Endothelial cell of umbilical vein (primary cell): Measurements from ENCODE around the gene WDR82. TPM values are rescaled to one million over a fixed set of nuclear protein-coding genes. Genes with fewer than 3 reads are reported as not detected.
A peak's percentile ranks its signal among the peaks of the same experiment; 100 is the strongest.

Source experiments
- BruUV-seq: library from RNA; stranded (reverse); fragments of 400-500 nt; replicated peaks from 2 replicates; lab custom pipeline; 2021; lab: Mats Ljungman, UMichigan
- CTCF ChIA-PET: fragments of 300-600, 350-600 bp; sonication (Branson Sonifier 250); formaldehyde crosslinking; loops from one replicate; lab custom pipeline; 2021; ENCODE audit warnings: antibody characterized with exemption, inconsistent platforms; lab: Charles Lee
- POLR2A ChIA-PET: fragments of 300-600, 350-600 bp; sonication (Branson Sonifier 250); formaldehyde crosslinking; loops from one replicate; lab custom pipeline; 2021; ENCODE audit warnings: antibody characterized with exemption, inconsistent platforms; lab: Charles Lee
- DNase-seq: peaks from one replicate; pipeline ENCODE4 v3.0.0-alpha.2; 2011; ENCODE audit warnings: low read depth, low spot score
- FAIRE-seq: peaks from 2 replicates; lab custom pipeline; 2011; peaks lifted over from hg19 to GRCh38; lab: Jason Lieb, UNC
- H2AFZ ChIP-seq: 2 replicates; pipeline ENCODE4 v1.6.0; 2012; ENCODE audit warnings: low read depth, low read length, control low read depth, inconsistent platforms
- H3K27ac ChIP-seq: 2 replicates; pipeline ENCODE4 v1.5.1; 2011; ENCODE audit warnings: low read depth, mild to moderate bottlenecking, control low read depth, low read length, moderate library complexity; ENCODE audit not compliant: insufficient read depth
- H3K27me3 ChIP-seq, 2 experiments: 2 replicates each; pipeline versions ENCODE4 v1.6.0 to v1.6.1; 2011; ENCODE audit warnings: low read length in 2 of 2, mixed read lengths in 1 of 2; ENCODE audit not compliant: control insufficient read depth in 2 of 2, insufficient read depth in 2 of 2
- H3K36me3 ChIP-seq, 2 experiments: 2 replicates in 1 of 2; 3 replicates in 1 of 2; pipeline ENCODE4 v1.5.1; 2011; ENCODE audit warnings: low read length in 2 of 2, mild to moderate bottlenecking in 1 of 2, moderate library complexity in 1 of 2; ENCODE audit not compliant: control insufficient read depth in 2 of 2, insufficient read depth in 2 of 2; ENCODE audit errors: extremely low read depth in 1 of 2
- H3K4me1 ChIP-seq: 3 replicates; pipeline ENCODE4 v1.5.1; 2011; ENCODE audit warnings: mild to moderate bottlenecking, low read length; ENCODE audit not compliant: control insufficient read depth, insufficient read depth; ENCODE audit errors: extremely low read depth
- H3K4me2 ChIP-seq: 2 replicates; pipeline ENCODE4 v1.6.1; 2011; ENCODE audit warnings: low read length, control low read depth, mixed read lengths; ENCODE audit not compliant: insufficient read depth
- H3K4me3 ChIP-seq, 3 experiments: fragments of 200-600 bp in 1 of 3; sonication (generic), shearing (Covaris generic) in 1 of 3; replicated peaks in 1 of 3; 2 replicates each; pipeline ENCODE4 v1.5.1; 2011 to 2016; ENCODE audit warnings: control low read depth in 3 of 3, low read length in 3 of 3, mild to moderate bottlenecking in 2 of 3, inconsistent platforms in 1 of 3, low read depth in 1 of 3, moderate library complexity in 1 of 3; ENCODE audit not compliant: insufficient read depth in 1 of 3
- H3K79me2 ChIP-seq: 2 replicates; pipeline ENCODE4 v1.6.0; 2012; ENCODE audit warnings: low read length, inconsistent platforms; ENCODE audit not compliant: control insufficient read depth, insufficient read depth
- H3K9ac ChIP-seq: replicated peaks from 2 replicates; pipeline ENCODE3; 2011; ENCODE audit warnings: low read length, control low read depth; ENCODE audit not compliant: insufficient read depth; ENCODE audit errors: extremely low read depth
- H3K9me1 ChIP-seq: replicated peaks from 3 replicates; pipeline ENCODE4 v1.6.0; 2011; ENCODE audit warnings: mild to moderate bottlenecking, low read length; ENCODE audit not compliant: control insufficient read depth, insufficient read depth; ENCODE audit errors: extremely low read depth
- H3K9me3 ChIP-seq: replicated peaks from 2 replicates; pipeline ENCODE4 v1.5.1; 2012; ENCODE audit warnings: low read length, inconsistent platforms; ENCODE audit not compliant: control insufficient read depth, insufficient read depth
- H4K20me1 ChIP-seq: replicated peaks from 2 replicates; pipeline ENCODE3; 2011; ENCODE audit warnings: mild to moderate bottlenecking, low read length; ENCODE audit not compliant: control insufficient read depth, insufficient read depth; ENCODE audit errors: extremely low read depth
- CTCF ChIP-seq, 2 donors: IDR thresholded peaks; 1 replicate in 1 of 2; 2 replicates in 1 of 2; pipeline ENCODE4 v1.5.1; 2011; ENCODE audit warnings: low read length in 2 of 2, mild to moderate bottlenecking in 2 of 2, moderate library complexity in 2 of 2, control low read depth in 1 of 2, inconsistent platforms in 1 of 2, low read depth in 1 of 2; ENCODE audit not compliant: insufficient read depth in 1 of 2; ENCODE audit errors: extremely low read depth in 1 of 2
- JUN ChIP-seq: IDR thresholded peaks from 2 replicates; pipeline ENCODE4 v1.6.1; 2011; ENCODE audit warnings: borderline replicate concordance, low read depth; ENCODE audit not compliant: insufficient read length, insufficient read depth
- MAX ChIP-seq: IDR thresholded peaks from 2 replicates; pipeline ENCODE4 v1.6.1; 2011; ENCODE audit not compliant: insufficient read depth, insufficient read length
- MYC ChIP-seq: IDR thresholded peaks from one replicate; pipeline ENCODE4 v1.6.1; 2011; ENCODE audit warnings: mild to moderate bottlenecking, low read depth, low read length
- POLR2A ChIP-seq: IDR thresholded peaks from 2 replicates; pipeline ENCODE4 v1.6.1; 2012; ENCODE audit warnings: low read depth, mild to moderate bottlenecking, control low read depth, low read length
- POLR2AphosphoS5 ChIP-seq: IDR thresholded peaks from 2 replicates; pipeline ENCODE4 v1.6.1; 2012; ENCODE audit warnings: low read depth, mild to moderate bottlenecking, control low read depth, low read length, moderate library complexity; ENCODE audit not compliant: insufficient read depth
- dilution Hi-C: fragments of 300-500 bp; cut with MboI; formaldehyde crosslinking; loops from one replicate; pipeline ENCODE4 v1.15.0; 2019; ENCODE audit warnings: low sequenced_read_pairs; ENCODE audit not compliant: extremely low pct_ligation_motif_present
- intact Hi-C: fragments of 100-400 bp; cut with micrococcal nuclease; formaldehyde crosslinking; loops from one replicate; pipeline ENCODE4 v1.10.0; 2022
- microRNA counts: library from miRNA; unstranded; fragments of <30 nt; microRNA quantifications from one replicate; lab custom pipeline; 2016
- microRNA-seq: library from miRNA; unstranded; fragments of <30 nt; microRNA quantifications from one replicate; pipeline ENCODE4 v1.2.0, GENCODE V29; 2021; ENCODE audit warnings: borderline number of aligned reads, borderline replicate concordance
- polyA plus RNA-seq, 4 experiments: library from polyadenylated mRNA; depleted of rRNA in 3 of 4; stranded (reverse) in 3 of 4; unstranded in 1 of 4; fragments of >200 nt; gene quantifications; 2 replicates each; pipeline versions ENCODE4 v1.2.1 to v1.2.3, GENCODE V29; 2011 to 2012; ENCODE audit warnings: missing spikeins in 1 of 4
- small RNA-seq: library from RNA; depleted of rRNA; stranded (forward); fragments of <200 nt; gene quantifications from one replicate; pipeline ENCODE3, GENCODE V24; 2012; ENCODE audit warnings: low replicate concordance, low read depth; ENCODE audit not compliant: insufficient read depth, insufficient read length
- total RNA-seq: library from RNA; stranded (reverse); gene quantifications from 2 replicates; pipeline ENCODE4 v1.2.3, GENCODE V29; 2021

The WDR82 gene
- total and polyA plus RNA-seq, 2 donors (not counting 3 experiments of a cell fraction or from before 2014, with no cell fraction given): 39.9 to 71.3 TPM

- ChIA-PET CTCF (interaction anchor here (1.0 to 1.5 kb wide), 2 partner anchors 14 to 17 kb away, joined by 3 read pairs; no protein-coding TSS in a partner anchor), POLR2A (no interaction called here)
- Histone ChIP-seq H3K9me3 (no peaks in the 10 kb centered on the region), H3K4me2 (no peak overlapping the region), H3K9ac (no peak overlapping the region), H3K4me1 (no peaks in the 10 kb centered on the region), H3K4me3 (no peak overlapping the region), H4K20me1 (no peaks in the 10 kb centered on the region), H3K27ac (no peak overlapping the region), H3K79me2 (no peaks in the 10 kb centered on the region), H3K27me3 (no peaks in the 10 kb centered on the region), H2AFZ (no peak overlapping the region), H3K36me3 (peaks cover 46 to 57% of the 10 kb centered on the region in 2 experiments), H3K9me1 (no peaks in the 10 kb centered on the region)
- BruUV-seq: no TSS peak
- no peak for FAIRE-seq
- no peak for TF ChIP-seq JUN
- no peak for TF ChIP-seq MAX
- TF ChIP-seq CTCF (IDR thresholded peaks at IDR 0.05; ENCODE audit: extremely low read depth in 1 of 2, insufficient read depth in 1 of 2, low read depth in 1 of 2, low read length in 2 of 2): no peak
- TF ChIP-seq POLR2A: no peak
- no peak for TF ChIP-seq POLR2AphosphoS5
- TF ChIP-seq MYC: no peak
- intact Hi-C loops: no loop called here
- DNase-seq: no peak
- dilution Hi-C loops: no loop called here
These were observed 72.6 kb downstream of the WDR82 start for GRCh38 chr3:52205727-52206372.

MicroRNA genes within 50 kb of the gene (microRNA counts, 767-probe panel; counts per million panel counts)
- microRNA hsa-let-7g-5p (lab: Ali Mortazavi, UCI): 19,402 counts per million, percentile 99 among the panel's probes with 10 or more counts

Small RNAs within 50 kb of the gene (microRNA-seq; reads per million reads assigned to microRNA genes)
- gene MIR135A1 (not detected), gene MIRLET7G (33,009 reads per million, percentile 99 among the genes with 10 or more reads in this experiment)

Small RNAs within 50 kb of the gene (small RNA-seq; reads per million reads assigned to genes)
- not detected for gene MIR135A1
- 3,723 reads per million, percentile 100 among the genes with 10 or more reads in this experiment for gene MIRLET7G

Other genes starting within 250 kb of the WDR82 start
- 29.2 and 30.5 TPM in 2 replicates for gene DUSP7, start 222.1 kb downstream of the WDR82 start, total RNA-seq
- 37.7 and 38.7 TPM in 2 replicates for gene DUSP7, start 222.1 kb downstream of the WDR82 start, polyA plus RNA-seq
- 16.7 and 19.4 TPM in 2 replicates for gene POC1A, start 124.2 kb downstream of the WDR82 start, total RNA-seq
- gene POC1A, start 124.2 kb downstream of the WDR82 start, polyA plus RNA-seq: 14.8 and 14.9 TPM in 2 replicates
- gene ALAS1, start 80.5 kb downstream of the WDR82 start, total RNA-seq: 45.1 and 48.1 TPM in 2 replicates
- gene ALAS1, start 80.5 kb downstream of the WDR82 start, polyA plus RNA-seq: 72.1 and 76.5 TPM in 2 replicates
- 0.07 TPM in 1 of 2 replicates, not detected in the other for gene TLR9, start 53.0 kb downstream of the WDR82 start, total RNA-seq
- gene TLR9, start 53.0 kb downstream of the WDR82 start, polyA plus RNA-seq: 0.11 TPM in 1 of 2 replicates, not detected in the other
- gene TWF2, start 39.5 kb downstream of the WDR82 start, total RNA-seq: 82.6 and 82.9 TPM in 2 replicates
- 134 and 156 TPM in 2 replicates for gene TWF2, start 39.5 kb downstream of the WDR82 start, polyA plus RNA-seq
- 13.0 and 13.7 TPM in 2 replicates for gene PPM1M, start 32.9 kb downstream of the WDR82 start, total RNA-seq
- gene PPM1M, start 32.9 kb downstream of the WDR82 start, polyA plus RNA-seq: 17.5 and 19.4 TPM in 2 replicates
- gene GLYCTK, start 9.2 kb upstream of the WDR82 start, total RNA-seq: 20.9 and 24.1 TPM in 2 replicates
- gene GLYCTK, start 9.2 kb upstream of the WDR82 start, polyA plus RNA-seq: 35.4 and 43.6 TPM in 2 replicates
- gene DNAH1, start 37.7 kb upstream of the WDR82 start, total RNA-seq: 5.0 and 5.8 TPM in 2 replicates
- gene DNAH1, start 37.7 kb upstream of the WDR82 start, polyA plus RNA-seq: 6.0 and 7.4 TPM in 2 replicates
- 90.4 and 91.0 TPM in 2 replicates for gene BAP1, start 131.4 kb upstream of the WDR82 start, total RNA-seq
- 82.5 and 89.6 TPM in 2 replicates for gene BAP1, start 131.4 kb upstream of the WDR82 start, polyA plus RNA-seq
- gene PHF7, start 132.0 kb upstream of the WDR82 start, total RNA-seq: 6.5 and 7.8 TPM in 2 replicates
- 3.0 and 4.6 TPM in 2 replicates for gene PHF7, start 132.0 kb upstream of the WDR82 start, polyA plus RNA-seq
- gene SEMA3G, start 166.5 kb upstream of the WDR82 start, total RNA-seq: 22.6 and 24.6 TPM in 2 replicates
- gene SEMA3G, start 166.5 kb upstream of the WDR82 start, polyA plus RNA-seq: 27.9 and 34.0 TPM in 2 replicates
- gene TNNC1, start 175.4 kb upstream of the WDR82 start, total RNA-seq: not detected in 2 replicates
- gene TNNC1, start 175.4 kb upstream of the WDR82 start, polyA plus RNA-seq: 0.12 TPM in 1 of 2 replicates, not detected in the other
- gene NISCH, start 177.0 kb upstream of the WDR82 start, total RNA-seq: 153 and 156 TPM in 2 replicates
- gene NISCH, start 177.0 kb upstream of the WDR82 start, polyA plus RNA-seq: 178 and 196 TPM in 2 replicates
- 340 and 369 TPM in 2 replicates for gene STAB1, start 216.7 kb upstream of the WDR82 start, total RNA-seq
- 369 and 413 TPM in 2 replicates for gene STAB1, start 216.7 kb upstream of the WDR82 start, polyA plus RNA-seq